Activated T-helper 1 cell treated with Interleukin-2 at 50 U/mL for 16 hours (primary cell): Measurements from ENCODE around the gene SLC37A1.

ENCODE experiments used
- DNase-seq: peaks from one replicate; pipeline ENCODE4 v3.0.0-alpha.2; 2020; ENCODE audit warnings: low read depth

The SLC37A1 gene

DNA sequence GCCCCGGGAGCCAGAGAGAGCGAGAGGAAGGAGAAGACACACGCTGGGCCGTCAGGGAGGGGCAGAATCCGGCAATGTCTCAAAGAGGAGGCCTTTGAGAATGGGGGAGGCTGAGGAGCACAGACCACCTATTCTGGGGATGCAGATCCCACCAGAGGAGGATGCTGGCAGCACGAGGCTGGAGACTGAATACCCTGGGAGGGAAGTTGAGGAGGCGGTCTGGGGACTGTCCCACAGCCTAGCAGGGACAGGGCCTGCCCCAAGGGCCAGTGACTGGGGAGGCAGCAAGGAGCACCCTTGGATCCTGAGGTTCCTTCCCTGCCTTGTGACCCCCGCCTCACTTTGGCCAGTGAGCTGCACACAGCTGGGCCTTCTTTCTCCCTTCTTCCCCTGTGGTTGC is 49.2 kb downstream of the SLC37A1 start:
- no peak for DNase-seq

DNA sequence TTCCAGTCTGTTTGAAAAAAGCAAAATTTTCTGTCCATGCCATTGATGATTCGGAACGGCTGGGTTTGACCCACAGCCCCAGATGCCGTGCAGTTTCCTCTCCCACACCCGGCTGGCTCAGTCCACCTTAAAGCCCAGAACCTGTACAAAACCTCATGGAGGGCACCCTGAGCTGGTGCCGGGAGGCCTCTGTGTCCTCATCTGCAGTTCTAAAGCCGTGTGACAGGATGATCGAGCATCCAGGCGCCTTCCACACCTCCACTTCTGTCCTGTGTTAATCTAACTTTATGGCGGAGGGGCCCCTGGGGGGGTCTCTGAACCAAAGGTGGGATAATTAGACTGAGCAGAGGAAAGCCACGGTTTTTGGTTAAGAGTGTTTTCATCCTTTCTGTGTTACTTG is 49.6 kb downstream of the SLC37A1 start:
- no peak for DNase-seq

DNA sequence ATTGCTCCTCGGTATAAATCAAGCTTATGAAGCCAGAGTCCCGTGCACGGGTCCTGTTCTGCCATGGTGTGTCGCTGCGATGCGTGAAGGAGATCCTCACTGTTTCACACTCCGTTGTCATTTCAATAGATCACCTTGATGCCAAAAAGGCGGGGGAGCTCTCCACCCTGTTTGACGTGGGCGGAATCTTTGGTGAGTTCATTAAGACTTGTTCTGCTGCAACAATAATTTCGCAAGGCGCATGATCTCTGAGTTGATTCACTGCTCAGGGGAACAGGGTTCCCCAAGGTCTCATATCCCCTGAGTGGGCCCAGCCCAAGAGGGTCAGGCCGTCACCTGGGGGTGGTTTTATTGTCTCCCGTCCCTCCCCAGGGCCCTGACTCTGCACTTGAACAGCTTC is 50.0 kb downstream of the SLC37A1 start:
- no peak for DNase-seq

DNA sequence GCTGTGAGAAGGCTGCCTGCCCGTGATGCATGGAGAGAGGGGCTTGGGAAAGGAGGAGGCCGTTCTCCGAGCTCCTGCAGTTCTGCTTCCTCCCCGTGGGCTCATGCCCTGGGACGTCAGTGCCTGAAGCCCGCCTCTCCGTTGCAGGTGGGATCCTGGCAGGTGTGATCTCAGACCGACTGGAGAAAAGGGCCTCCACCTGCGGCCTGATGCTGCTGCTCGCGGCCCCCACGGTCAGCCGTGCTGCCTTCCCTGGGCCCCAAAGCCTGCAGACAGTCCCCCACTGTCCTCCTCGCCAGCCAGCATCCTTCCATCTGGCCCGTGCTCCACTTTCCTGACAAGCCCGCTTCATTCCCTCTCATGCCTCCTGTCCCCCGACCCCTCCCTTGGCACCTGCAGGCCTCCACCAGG is 50.9 kb downstream of the SLC37A1 start:
- DNase-seq, result no peak

DNA sequence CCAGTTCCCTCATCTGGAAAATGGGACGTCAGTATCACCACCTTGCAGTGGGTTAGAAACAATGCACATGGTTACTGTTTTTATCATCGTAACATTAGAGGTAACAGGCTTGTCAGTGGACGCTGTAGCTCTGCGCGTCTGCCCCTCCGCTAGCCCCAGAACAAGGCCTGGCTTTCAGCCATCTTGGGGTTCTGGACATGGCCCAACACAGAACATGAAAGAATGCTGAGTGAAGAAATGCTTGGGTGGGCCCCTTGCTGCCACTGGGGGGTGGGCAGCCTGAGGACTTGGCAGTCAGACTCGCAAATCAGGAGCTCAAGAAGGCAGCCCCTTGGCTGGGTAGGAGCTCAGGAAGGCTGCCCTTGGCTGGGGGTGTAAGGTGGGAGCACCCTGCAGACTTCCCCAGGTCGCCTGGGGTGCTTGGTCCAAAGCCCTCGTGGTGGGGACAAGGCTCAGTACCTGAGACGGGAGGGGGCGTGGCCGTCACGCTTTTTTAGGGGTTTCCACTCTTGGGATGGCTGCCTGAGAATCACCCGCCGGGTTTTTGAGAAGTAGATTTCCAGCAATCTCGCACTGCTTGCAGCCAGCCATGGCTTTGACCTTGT is 51.7 kb downstream of the SLC37A1 start:
- no peak for DNase-seq

DNA sequence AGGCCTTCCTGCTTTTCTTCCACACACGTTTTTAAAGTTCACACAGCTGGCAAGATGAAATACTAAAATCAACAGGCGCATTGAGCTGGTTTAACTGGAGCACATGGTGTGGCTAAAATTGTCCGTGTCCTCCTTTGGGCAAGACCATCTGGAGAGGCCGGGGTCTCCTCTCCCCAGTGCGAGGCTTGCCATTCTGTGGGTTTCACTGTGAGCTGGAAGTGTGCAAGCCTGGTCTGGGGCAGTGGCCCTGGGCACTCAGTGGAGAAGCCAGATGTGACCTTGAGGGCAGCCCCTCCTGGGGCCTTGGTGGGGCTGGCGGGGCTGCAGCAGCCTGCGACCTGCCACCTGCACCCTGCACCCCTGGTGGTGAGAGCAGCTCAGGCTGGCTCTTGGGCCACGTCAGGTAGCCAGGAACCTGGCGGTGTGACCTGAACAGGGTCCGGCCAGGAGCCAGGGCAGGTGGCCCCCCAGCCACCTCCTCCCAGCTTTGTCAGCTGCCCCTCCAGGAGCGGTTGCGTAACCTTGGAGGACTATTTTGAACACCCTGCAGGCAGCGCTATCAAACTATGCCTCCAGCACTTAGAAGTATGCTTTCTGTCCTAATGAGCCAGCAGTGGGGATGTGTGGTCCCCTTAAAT is 52.4 kb downstream of the SLC37A1 start:
- no peak for DNase-seq

DNA sequence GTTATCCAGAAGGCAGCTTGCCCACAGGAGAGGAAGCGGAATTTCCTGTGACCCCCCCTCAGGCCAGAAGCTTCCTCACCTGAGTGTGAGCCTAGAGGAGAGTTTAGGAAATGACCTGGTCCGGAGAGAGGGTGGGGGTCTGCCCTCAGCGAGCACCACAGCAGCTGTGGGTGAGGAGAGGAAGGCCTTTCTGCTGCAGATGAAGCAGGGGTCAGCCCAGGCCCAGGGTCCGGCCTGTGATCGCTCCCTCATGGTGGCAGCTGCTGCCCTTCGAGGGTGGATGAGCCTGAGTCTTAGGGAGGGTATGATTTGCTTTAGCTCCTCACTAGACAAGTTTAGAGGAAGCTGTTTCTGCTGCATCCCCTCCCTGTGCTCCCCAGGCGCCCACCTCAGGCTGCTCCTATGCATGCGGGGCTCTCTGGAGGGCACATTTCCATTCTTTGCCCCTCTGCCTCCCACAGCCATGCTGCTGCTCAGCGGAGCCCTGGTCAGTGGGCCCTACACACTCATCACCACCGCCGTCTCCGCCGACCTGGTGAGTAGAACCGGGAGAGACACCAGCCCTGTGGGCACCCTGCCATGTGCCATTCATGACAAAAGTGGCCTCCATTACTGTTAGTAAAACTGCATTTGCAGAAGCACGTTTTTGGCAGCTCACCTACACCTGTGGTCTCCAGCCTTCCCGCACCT is 53.0 kb downstream of the SLC37A1 start:
- DNase-seq, result no peak

DNA sequence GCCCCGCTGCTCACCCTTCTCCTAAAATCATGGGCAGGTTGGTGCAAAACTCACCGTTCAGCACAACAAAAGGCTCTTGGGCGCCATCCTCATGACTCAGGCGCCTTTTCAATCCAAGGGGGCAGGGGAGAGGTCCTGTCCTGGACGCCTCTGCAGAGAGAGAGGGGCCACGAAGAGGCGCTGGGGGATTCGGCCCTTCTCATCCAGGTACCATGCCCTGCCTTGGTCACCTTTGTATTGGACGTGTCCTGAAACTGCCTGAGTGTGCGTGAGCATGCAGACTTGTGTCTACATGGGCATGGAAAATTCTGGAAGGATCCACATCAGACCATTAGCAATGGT is 53.5 kb downstream of the SLC37A1 start:
- DNase-seq, result no peak

DNA sequence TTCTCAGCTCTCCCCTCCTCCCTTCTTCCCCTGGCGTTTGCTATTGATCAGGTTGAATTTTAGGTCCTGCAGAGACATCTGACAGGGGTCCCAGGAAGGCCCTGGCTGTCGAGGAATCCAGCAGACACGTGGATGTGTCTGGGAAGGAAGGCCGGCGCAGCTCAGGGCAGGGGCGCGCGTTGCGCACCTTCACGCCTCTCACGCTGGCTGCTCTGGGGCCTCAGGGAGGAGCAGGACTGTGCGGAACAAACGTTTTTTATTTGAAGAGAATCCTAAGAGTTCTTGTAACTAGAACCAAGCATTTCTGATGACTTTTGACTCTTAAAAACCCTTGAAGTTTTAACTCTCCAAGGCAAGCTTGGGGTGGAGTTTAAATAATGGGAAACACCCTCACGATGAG is 54.2 kb downstream of the SLC37A1 start:
- DNase-seq, result no peak

DNA sequence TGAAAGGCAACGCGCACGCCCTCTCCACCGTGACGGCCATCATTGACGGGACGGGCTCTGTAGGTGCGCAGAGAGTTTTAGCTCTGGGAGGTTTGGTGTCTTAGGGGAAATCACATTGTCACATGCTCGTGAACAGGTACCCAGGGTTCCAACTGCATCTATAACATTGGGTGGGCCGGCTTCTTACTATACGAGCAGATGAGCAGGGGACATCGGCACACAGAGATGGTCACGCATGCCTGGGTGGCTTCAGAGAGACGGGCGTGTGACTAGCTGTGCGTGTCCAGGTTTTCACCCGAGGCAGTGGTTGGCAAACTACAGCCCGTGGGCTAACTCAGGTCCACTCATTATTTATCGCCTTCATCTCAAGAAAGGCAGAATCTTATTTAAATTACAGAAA is 54.7 kb downstream of the SLC37A1 start:
- DNase-seq, result no peak

DNA sequence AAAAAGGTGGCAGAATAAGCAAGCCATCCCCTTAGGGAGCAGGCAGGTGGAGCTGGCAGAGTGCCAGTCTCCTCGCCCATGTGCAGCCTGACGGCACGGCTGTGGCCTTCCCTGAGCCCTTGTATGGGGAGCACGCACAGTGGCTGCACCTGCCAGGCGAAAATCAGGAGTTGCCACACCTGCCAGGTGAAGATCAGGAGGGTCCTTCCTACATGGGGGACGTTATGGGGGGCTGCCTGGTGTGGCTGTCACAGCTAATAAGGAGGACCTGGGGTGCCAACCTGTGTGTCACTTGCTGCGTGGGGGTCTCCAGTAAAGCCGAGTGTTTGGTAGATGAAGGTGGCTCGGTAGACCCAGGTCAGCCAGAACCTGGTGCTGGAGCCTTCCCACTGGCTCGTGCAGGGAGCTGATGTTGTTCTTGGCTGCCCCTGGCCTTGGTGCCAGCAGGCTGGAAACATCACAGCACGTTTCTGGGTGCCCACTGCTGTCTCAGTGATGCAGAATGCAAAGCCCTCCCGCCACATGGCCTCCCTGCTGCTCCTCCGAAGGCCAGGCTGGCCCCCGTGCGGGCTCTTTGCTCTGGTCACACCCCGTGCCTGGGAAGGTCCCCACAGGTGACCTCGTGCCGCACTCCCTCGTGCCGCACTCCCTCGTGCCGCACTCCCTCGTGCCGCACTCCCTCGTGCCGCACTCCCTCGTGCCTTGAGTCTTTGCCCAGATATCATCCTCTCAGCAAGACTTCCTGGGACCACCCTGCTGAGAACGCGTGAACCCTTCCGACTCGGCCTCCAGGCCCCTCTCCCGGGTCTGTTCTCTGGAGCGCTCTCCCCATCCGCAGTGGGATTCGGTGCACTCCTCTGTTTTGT is 55.4 kb downstream of the SLC37A1 start:
- DNase-seq, result no peak

DNA sequence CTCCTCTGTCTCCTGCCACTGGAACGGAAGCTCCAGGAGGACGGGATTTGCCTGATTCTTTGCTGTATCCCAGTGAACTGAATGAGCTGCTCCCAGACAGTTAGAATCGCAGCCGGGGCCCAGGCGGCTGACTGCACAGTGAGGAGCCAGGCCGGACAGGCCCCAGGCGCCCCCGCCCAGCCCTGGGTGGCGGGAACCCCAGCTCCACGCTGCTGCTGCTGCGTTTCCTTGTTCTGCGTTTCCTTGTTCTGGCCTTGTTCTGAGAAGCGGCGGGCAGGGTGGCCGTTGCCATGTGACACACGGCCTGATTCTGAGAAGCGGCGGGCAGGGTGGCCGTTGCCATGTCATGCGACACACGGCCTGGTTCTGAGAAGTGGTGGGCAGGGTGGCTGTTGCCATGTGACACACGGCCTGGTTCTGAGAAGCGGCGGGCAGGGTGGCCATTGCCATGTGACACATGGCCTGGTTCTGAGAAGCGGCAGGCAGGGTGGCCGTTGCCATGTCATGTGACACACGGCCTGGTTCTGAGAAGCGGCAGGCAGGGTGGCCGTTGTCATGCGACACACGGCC is 56.2 kb downstream of the SLC37A1 start:
- no peak for DNase-seq

DNA sequence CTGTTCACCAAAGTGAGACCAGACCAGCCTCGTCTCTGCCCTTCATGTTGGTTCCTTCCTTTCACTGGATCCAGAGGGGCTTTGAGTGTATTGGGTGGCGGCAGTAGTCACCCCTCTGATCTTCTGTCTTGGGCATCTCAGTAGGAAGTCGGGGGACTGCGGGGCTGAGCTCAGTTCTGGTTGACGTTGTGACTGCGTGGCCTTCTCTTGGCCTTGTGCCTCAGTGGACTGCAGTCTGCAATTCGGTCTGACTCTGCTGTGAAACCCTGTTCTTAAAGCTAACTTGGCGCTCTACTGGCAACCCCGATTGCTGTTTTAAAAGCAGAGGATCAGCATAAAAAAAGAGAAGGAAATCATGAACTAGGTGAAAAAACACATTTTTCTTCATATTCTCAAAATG is 56.7 kb downstream of the SLC37A1 start:
- DNase-seq, result no peak

DNA sequence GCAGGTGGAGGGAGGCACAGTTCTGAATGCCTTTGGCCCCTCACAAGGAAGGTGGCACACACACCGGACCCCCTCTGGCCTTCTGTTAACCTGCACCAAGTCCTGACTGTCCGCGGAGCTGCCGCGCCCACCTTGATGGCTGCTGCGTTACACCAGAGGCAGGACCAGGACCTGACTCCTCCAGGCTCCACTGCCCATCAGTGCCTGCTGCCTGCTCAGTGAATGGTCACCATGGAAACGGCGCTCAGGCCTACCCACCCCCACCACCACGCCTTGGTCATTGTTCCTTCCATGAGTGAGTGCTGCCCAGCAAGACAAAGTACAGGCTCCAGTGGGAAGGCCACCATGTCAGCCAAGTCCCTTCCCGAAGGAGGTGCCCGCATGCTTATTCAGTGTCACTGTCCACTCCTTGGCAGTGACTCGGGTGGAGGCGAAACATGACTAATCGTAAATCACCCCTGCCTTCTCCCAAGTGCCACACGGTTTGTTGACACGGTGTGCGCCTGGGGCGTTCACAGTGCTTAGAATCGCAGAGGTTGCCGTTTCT is 57.3 kb downstream of the SLC37A1 start:
- no peak for DNase-seq

DNA sequence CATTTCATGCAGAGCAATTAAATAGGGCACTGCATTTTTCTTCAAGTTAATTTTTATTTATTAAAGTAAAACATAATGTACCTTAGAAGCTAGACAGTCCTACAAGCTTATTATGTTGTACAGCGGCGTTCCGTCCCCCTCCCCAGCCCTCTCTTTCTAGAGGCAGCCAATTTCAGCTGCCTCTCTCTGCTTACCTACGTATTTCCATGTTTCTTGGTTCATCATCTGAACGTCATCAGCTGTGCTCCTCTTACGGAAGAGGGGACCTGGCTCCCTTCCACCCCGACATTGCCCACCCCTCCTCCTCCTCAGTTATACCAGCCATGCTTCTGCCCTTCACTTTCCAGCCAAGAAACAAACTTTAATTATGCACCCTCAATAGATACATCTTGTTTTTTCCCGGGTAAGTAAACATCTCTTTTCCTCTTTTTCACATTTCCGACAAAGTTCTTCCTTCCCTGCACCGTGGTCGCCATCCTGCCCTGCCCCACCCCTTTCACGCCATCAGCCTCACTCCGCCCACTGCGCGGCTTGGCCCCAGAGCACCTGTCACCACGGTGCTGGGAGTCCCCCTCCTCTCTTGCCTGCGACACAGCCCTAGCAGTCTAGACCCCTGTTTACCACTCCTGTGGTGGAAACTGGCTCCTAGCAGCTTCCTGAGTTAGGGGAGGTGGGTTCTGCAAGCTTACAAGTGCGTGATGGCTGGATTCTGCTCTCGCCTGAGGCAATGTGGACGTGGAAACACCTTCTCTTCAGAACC is 57.9 kb downstream of the SLC37A1 start:
- no peak for DNase-seq

DNA sequence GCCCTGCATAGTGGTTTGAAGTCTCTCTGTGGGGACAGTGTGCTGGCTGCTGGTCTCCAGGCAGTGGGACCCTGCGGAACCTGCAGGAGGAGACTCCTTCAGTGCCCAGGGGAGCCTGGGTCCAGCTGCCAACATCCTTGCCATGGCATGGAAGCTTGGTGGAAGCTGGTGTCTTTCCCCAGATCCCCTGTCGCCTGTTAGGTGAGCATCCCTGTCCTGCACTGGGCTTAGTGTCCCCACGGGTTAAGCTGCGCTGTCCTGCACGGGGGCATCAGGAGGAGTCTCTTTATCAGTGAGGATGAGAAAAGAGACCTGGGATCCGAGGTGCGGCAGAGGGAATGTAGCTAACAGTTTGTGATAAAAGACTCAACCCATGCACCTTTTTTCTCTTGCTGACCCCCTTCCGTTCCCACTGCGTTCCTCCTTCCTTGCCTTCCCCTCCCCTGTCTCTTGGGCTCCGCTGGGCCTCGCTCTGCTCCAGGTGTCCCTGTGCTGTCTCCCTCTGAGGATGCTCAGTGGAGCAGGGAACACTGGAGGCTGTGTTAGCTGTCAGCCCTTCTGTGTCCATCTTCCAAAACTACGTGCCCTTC is 59.3 kb downstream of the SLC37A1 start:
- no peak for DNase-seq

DNA sequence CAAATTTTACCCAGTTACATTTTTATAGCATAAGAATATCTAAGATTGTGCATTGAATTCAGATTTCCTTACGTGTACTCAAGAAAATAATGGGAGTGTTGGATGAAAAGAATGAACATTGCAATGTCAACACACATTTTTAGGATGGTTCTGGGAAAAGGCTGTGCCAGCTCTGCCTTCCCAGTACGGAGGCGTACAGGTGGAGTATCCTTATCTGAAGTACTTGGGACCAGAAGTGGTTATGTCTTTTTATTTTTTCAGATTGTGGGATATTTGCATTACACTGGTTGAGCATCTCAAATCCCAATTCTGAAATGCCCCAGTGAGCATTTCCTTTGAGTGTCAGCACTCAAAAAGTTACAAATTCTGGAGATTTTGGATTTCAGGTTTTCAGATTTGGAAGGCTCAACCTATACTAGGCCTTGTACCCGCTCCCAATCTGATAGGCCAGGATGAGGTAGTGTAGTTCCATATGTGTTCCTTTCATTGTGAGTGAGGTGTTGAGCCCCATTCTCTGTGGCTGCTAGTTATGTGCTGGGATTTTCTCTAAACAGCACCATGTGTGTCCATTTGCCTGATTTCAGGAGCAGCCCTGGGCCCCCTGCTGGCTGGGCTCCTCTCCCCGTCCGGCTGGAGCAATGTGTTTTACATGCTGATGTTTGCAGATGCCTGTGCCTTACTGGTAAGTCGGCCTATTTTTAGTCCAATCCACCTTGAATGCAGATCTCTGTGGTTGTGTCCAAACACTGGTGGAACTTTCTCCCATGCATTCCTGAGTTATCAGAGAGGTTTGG is 60.8 kb downstream of the SLC37A1 start:
- DNase-seq, result no peak

DNA sequence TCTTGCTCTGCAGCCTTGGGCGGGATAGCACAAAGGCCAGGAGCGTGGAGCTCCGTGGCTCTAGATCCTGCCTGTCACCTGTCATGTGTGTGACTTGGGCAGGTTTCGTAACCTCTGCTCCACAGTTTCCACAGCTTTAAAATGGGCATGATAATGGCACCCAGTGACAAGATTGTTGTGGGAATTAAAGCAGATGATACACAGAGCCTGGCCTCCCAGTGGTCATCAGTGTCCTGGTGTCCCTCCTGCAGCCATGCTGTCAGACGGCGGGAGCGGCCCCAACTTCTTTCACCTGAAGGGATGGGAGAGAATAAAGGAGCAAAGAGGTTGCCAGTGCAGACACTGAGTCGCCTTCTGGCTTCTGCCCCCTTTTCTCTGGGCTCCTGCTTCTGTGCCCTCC is 61.5 kb downstream of the SLC37A1 start:
- no peak for DNase-seq

DNA sequence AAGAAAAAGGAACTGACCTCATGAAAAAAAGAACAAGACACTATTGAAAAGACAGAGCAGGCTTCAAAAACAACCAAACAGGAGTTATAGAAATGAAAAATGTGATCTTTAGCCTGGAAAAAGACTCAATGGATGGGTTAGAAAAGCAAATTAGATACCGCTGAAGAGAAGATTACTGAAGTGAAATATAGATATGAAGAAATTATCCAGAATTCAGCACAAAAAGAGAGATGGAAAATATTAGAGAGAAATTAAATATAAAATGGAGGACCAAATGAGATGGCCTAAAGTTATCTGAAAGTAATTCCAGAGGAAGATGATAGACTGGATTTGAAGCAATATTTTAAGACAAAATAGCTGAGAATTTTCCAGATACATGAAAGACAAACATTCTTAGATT is 63.0 kb downstream of the SLC37A1 start:
- no peak for DNase-seq

DNA sequence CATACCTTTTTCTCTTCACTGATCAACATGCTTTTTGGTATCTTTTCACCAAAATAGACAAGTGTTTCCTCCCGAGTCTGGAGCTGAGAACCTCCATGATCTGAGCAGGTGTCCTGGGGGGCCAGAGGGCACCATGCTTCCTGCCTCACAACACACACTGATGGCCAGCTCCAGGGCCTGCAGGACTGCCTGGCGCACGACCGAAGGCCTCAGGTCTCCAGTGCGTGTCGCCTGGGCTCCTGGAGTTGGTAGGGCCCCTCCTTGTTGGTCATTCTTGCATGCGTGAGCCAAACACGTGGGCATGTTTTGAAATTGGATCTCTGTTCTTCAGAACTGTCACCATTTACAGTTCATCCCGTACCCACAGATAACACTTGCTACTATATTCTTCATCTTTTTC is 64.4 kb downstream of the SLC37A1 start:
- DNase-seq, result no peak
